ENCODE results near the gene NUCKS1.
A peak's percentile ranks its signal among the peaks of the same experiment; 100 is the strongest.

NUCKS1 gene, protein sequence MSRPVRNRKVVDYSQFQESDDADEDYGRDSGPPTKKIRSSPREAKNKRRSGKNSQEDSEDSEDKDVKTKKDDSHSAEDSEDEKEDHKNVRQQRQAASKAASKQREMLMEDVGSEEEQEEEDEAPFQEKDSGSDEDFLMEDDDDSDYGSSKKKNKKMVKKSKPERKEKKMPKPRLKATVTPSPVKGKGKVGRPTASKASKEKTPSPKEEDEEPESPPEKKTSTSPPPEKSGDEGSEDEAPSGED

GRCh38 chr1:205750138-205751035 lies at the start of gene NUCKS1:
Gene NUCKS1 (minus strand): TSS chr1:205750182. CDS start chr1:205749973, 209 bp downstream.
- peak; percentile 57 to 99 (median 95) for DNase-seq

DNA sequence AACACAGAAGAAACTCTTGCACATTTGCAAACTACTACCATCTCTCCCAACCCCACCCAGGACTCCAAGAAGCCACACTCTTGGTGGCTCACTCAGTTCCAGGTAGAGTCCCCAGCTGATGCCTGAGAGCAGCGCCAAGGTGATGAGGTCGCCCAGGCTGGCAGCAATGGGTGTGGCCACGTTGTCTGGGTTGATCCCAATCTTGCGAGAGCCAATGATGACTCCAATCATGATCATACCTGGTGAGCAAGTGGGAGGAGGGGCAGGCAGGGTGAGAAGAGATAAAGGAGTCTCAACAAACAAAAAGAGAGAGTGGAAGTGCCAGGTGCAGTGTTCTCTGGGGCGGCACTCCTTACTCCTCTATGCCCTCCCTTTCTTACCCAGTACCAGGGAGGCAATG lies 48.6 kb upstream of the NUCKS1 start:
- DNase-seq, result no peak

DNA sequence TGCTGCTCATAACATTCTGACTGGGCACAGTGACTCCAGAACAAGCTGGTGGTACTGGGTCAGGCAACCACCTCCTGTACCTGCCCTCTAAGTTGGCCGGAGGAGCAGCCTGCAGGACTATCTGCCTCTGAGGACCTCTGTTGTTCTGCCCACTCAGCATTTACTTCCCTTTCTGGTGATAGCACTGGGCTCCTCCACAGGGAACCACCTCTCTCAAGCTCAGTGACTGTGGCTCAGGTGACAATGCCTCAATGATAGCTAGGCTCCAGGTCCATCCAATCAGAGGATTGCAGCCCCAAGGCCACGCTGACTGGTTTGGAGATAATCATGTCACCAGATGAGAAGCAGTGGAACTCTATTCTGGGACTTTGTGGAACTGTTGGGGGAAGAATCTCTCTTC lies 47.2 kb upstream of the NUCKS1 start:
- no peak for DNase-seq

DNA sequence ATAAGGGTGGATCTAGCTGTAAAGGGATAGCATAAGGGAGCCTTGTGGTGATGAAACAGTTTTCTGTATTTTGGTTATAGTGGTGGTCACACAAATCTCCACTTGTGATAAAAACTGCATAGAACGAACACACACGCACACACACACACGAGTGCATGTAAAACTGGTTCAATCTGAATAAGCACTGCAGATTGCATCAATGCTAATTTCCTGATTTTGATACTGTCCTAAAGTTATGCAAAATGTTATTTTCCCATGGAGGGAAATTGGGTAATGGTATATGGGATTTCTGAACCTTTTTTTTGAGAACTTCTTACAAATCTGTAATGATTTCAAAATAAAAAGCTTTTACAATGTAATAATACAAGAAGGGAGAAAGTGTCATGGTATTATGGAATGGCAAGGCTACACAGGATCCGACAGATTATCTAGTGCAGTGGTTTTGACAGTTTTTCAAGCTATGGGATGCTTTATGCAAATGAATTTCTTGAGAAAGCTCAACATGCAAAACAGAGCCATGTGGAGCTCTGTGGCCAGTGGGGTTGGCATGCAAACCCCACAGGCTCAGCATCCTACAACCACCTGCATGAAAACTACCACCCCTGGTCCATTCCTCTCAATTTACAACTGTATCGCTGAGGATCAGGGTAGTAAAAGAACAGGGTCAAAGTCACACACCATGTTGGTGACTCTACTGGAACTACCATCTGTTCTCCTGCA lies 44.2 kb upstream of the NUCKS1 start:
- no peak for DNase-seq

GRCh38 chr1:205792961-205793673 lies 43.1 kb upstream of the NUCKS1 start:
- no peak for DNase-seq

GRCh38 chr1:205792481-205792881 lies 42.5 kb upstream of the NUCKS1 start:
- no peak for DNase-seq

DNA sequence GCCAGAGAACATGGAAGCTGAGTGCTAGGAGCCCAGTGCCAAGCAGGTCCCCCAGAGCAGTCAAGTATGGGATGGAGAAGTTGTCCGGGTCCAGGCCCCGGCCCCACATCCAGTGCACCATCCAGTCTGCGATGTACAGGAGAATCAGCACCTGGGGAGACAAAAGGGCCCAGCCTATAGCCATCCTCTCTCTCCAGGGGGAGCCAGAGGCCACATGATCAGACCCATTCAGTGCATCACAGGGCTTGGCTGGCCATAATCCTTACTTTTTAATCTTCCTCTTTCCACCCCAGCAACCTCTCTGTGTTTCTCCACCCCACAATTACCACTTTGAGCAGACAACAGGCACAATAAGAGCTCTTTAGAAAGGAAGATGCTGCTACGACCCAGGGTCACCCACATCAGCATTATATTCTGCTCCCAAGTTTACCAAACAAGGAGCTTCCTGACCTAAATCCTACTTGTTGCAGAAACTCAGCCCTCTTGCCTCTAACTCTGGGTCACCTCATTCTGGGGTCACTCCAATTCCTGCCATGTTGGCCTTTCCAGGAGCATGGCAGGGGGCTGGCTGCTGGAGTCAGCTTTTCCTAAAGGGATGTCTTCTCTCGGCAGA lies 41.7 kb upstream of the NUCKS1 start:
- peak in 45 of 51 donors; percentile 12 to 83 (median 50) for DNase-seq

DNA sequence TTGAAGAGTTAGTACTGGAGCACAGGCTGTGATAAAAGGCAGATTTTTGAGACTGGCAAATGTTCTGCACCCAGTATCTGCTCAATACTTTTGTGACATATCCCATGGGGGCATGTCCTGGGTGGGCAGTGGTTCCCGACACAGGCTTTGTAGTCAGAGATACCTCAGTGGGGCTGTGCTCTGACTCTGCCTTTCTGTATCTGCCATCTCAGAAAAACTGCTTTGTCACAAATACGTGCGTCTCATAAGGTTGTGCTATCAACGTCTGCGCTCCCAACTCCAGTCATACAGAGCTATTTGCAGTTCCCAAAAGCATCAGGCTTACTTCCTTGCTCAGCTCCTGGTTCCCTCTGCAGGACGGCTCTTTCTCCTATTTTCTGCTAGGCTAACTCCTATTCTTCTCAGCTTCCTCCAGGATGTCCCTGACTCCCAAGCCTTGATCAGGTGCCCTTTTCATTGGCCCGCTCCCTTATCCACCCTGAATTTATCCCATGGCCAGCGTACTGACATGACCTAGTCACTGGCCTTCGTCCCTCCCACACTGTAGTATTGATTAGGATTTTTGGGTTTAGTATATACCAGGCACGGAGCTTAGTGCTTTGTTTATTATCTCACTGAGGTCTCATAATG lies 37.4 kb upstream of the NUCKS1 start:
- no peak for DNase-seq

- no peak for DNase-seq
These were observed 36.6 kb upstream of the NUCKS1 start for GRCh38 chr1:205786601-205787000.

DNA sequence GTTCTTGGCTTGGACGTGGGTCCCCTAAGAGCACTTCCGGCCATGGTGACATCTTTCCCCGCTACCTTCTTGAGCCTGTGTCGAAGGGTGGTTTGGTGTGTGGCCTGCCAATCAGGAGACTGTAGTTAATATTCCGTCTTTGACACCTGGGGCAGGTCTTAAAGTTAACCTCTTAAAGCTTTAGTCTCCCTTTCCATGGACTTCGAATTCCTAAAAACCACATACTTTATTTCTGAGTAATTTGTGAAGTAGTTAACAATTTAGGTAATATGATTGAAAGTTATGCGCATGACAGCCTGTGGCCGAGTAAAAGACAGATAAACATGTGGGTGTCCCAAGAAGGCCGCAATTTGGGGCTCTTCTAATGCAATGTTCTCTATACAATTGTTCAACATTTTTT lies 35.5 kb upstream of the NUCKS1 start:
- no peak for DNase-seq

DNA sequence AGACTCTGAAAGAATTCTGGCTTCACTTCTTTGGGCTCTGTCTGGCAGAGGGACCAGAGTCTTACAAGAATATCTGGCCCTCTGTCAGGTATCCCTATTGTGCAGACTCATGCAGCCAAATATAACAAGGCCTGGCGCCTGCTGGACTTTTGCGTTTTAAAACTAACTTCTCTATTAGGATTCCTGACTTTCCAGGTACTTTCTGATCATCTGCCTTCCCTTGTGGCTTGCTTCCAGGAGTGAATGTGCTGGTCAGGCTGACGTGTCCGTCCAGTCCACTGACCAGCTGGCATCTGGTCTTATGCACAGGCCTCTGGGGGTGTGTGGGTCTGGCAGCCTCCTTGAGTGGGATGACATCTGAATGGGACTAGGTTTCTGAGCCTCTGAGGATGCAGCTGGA lies 33.9 kb upstream of the NUCKS1 start:
- peak in 2 of 51 donors; percentile 6 to 25 for DNase-seq

- no peak for DNase-seq
These were observed 33.4 kb upstream of the NUCKS1 start for GRCh38 chr1:205783433-205783795.

DNA sequence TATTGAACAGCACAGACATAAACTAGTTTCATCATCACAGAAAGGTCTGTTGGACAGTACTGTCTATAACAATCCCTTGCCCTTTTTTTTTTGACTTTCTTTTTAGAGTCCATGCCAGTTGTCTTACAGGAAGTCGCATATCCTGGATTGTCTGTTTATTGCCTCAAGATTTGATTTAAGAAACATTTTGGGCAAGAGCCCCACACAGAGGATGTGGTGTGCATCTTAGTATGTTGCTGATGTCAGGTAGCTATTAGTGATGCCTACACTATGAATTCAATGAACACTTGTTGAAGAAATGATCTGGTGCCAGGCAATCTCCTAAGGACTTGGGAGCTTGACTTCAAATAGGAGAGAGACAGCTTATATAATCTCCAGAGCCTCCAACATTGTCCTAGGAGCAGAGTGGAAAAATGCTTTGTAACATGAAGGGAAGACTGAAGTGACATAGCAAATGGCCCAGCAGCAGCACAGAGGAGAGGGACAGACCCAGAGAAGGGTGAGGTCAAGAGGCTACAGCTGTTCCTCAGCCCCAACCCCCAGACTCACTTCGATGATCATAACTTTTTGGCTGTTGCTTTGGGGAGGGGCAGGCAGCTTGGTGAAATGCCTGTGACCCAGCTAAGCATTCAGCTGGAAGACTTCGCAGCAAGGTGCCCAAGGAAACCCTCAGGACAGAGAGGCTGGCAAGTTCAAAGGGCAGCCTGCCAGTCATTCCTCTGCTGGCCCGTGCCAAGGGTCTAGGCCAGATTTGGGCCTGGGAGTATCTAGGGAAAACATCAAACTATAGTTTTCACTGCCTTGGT lies 32.8 kb upstream of the NUCKS1 start:
- no peak for DNase-seq

DNA sequence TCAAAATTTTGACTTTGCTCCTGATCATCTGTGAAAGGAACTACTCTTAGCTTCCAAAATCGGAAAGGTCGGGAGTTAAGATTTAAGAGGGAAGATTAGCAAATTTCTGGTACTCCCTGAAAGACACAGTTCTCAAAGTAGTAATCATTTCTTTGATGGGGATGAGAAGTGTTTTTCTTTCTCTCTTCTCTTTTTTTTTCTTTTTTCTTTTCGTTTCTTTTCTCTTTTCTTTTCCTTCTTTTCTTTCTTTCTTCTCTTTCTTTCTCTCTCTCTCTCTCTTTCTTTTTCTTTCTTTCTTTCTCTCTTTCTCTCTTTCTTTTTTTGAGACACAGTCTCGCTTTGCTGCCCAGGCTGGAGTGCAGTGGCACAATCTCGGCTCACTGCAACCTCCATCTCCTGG lies 30.4 kb upstream of the NUCKS1 start:
- DNase-seq, result no peak

DNA sequence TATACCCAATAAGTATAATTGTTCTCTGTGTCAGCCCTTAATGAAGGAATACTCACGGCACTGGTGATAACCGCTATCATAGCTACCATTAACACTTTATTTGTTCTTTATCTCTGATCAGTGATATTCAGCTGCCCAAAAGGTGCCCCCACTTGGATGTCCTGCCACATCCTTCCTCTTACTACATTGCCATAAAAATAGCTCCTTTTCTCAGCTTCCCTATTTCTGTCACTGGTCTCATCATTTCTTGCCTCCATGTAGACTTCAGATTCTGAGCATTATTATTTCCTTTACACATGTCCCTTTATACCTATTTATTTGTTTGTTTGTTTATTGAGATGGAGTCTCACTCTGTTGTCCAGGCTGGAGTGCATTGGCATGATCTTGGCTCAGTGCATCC lies 28.0 kb upstream of the NUCKS1 start:
- no peak for DNase-seq

GRCh38 chr1:205775717-205776056 lies 25.7 kb upstream of the NUCKS1 start:
- DNase-seq, result no peak

DNA sequence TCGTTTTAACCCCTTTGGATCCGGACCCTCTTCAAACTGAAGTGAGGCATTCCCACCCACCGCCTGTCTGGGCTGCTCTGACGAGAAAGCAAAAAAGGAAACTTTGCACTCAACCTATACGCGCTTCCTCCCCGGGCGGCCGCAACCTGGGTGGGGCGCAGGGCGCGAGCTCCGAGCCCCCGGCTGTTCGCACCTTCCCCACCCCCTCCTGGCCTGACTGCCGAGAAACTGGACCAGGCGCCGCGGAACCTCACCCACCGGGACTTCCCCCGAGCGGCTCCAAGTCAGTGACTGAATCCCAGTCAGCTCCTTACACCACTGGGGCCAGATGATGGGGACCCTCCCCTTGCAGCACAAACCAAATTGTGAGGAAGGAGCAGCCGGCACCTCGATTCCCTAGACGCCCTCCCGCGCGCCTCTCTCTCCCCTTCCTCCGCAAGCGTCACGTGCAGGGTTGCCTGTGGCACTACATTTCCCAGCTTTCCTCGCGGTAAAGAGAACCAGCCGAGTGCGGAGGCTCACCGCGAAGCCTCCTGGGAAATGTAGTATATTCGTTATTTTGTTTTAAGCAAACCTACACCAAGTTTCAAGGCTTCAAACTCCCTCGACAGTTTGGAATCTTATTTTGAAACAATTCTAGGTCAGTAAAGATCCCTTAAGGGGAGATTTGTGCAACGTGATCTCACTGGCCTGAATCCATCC lies 25.2 kb upstream of the NUCKS1 start, which contains the start of gene RAB29:
Gene RAB29 (minus strand): TSS at position 468 of the 702 bp plus-strand sequence. CDS start 526 bp downstream, outside the sequence.
- DNase-seq, result peak in 50 of 51 donors; percentile 14 to 90 (median 72)

DNA sequence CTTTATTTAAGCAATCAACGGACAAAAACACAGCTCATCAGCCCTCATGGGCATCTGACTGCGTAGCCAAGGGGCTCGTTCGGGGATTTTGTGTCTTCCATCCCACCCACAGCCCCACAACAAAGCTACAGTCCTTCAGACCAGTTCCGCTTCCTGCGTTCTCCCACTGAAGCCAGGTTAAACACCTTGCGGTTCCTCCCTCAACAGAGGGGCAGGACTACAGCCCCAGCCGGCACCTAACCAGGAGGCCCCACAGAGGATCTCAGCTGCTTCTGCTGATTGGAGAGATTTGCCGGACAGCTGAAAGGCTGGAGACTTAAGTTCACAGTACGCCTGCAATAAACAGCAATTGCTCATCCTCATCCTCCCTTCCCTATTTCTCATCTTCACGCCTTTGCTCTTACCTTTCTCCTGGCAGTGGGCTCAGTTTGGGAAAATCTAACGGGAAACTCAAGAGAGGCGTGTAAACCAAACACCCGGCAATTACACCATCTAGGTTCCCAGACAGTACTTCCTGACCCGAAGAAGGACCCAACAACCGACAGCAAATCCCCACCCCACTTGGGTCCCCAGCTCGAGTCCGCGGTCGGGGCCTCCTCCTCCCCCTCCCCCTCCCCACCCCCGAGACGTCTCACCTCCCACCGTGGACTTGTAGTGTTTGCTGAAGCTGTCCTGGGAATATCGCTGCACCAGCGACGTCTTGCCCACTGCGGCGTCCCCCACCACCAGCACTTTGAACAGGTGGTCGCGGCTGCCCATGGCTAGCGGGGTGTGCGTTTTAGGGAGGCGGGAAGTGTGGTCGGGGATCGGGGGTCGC lies 24.4 kb upstream of the NUCKS1 start:
- DNase-seq, result peak in 2 of 51 donors; percentile 25 to 27

Measured in hypothalamus (tissue), 51 donors.